Measurements from ENCODE around the gene FRAT1. TPM values are rescaled to one million over a fixed set of nuclear protein-coding genes. Genes with fewer than 3 reads are reported as not detected.

FRAT1 gene
- total and polyA plus RNA-seq, 2 of the 8 experiments (the other 6 are each of a cell fraction or from before 2014, with no cell fraction given): 1.9 to 5.2 TPM

DNA sequence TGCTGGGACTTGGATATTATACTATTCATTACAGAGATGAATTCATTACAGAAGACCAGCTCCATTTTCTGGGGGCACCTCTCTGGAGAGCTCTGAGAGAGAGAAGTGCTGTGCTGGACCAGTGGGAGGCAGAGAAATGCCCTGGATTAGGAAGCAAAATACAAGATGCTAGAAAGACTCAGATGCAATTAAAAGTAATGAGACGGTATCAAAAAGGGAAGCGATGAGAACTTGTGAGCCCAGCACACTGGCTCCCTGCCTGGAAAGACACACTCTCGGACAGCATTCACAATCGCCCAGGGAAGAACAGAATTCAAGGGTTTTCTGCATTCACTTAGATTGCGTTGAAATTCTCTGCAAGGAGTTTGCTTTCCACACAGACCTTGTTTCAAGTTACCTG lies 19.0 kb downstream of the FRAT1 start (continued):
- TF ChIP-seq JUN (IDR thresholded peaks at IDR 0.05; ENCODE audit: low read depth, low read length): no peak
- TF ChIP-seq CTBP2 (IDR thresholded peaks at IDR 0.05; ENCODE audit: borderline replicate concordance, insufficient read depth, insufficient read length, low read length): no peak
- TF ChIP-seq, protein P1, sequence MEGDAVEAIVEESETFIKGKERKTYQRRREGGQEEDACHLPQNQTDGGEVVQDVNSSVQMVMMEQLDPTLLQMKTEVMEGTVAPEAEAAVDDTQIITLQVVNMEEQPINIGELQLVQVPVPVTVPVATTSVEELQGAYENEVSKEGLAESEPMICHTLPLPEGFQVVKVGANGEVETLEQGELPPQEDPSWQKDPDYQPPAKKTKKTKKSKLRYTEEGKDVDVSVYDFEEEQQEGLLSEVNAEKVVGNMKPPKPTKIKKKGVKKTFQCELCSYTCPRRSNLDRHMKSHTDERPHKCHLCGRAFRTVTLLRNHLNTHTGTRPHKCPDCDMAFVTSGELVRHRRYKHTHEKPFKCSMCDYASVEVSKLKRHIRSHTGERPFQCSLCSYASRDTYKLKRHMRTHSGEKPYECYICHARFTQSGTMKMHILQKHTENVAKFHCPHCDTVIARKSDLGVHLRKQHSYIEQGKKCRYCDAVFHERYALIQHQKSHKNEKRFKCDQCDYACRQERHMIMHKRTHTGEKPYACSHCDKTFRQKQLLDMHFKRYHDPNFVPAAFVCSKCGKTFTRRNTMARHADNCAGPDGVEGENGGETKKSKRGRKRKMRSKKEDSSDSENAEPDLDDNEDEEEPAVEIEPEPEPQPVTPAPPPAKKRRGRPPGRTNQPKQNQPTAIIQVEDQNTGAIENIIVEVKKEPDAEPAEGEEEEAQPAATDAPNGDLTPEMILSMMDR (IDR thresholded peaks at IDR 0.05; ENCODE audit: control extremely low read depth in 1 of 3, insufficient read depth in 1 of 3, low read depth in 1 of 3, low read length in 3 of 3): no peak
- TF ChIP-seq, protein P2, sequence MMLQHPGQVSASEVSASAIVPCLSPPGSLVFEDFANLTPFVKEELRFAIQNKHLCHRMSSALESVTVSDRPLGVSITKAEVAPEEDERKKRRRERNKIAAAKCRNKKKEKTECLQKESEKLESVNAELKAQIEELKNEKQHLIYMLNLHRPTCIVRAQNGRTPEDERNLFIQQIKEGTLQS (IDR thresholded peaks at IDR 0.05; ENCODE audit: insufficient read depth, low read depth, low read length): no peak

All from H1 (cell line).